Measurements from ENCODE around the gene IDI2. TPM values are rescaled to one million over a fixed set of nuclear protein-coding genes. Genes with fewer than 3 reads are reported as not detected.

Gene IDI2
- total RNA-seq, 4 donors from 2014 or later = 43.7 to 204 (median 86.7) TPM

DNA sequence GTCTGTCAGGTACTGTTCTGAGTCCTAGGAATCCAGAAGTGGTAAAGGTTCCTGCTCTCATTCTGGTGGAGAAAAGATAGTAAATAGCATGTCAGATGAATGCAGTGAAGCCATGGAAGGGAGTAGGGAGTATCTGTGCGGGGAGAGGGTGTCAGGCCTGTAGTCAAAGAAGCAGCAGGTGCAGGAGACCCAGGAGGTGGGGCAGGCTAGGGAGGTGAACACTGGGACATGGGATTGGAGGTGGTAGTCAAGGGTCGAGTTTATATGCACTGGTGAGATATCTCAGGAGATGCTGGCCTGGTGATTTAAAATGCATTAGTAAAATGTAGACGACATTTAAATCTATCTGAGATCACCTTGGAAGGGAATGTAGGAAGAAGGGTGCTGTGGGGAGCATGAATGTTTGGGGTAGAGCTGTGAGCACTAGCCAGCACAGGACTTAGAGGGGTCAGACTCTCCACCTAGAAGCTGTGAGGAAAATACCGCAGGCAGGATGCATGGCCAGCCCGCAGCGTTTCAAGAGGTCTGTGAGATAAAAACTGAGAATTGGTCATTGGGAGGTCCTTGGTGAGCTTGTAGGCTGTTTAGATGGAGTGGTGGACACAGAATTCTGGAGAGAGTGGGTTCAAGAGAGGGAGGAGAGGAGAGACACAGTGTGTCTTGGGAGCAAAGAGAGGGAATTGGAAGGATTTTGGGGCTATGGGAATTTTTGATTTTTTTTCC is 30.7 kb downstream of the IDI2 start:
- in situ Hi-C loops (cut with MboI; ENCODE audit: low sequenced_read_pairs in 4 of 4) = no loop called here
- peaks cover 0 to 69% of the 10 kb centered on the region in 2 donors for H3K36me3 ChIP-seq
- ATAC-seq (no peak), DNase-seq (no peak)
- H3K4me1 ChIP-seq = peaks cover 2 to 3% of the 10 kb centered on the region in 2 donors
- H3K9me3 ChIP-seq = no peaks in the 10 kb centered on the region
- intact Hi-C loops (cut with DNase I; ENCODE audit: low total_unique reads) = no loop called here
- TF ChIP-seq, protein P1, sequence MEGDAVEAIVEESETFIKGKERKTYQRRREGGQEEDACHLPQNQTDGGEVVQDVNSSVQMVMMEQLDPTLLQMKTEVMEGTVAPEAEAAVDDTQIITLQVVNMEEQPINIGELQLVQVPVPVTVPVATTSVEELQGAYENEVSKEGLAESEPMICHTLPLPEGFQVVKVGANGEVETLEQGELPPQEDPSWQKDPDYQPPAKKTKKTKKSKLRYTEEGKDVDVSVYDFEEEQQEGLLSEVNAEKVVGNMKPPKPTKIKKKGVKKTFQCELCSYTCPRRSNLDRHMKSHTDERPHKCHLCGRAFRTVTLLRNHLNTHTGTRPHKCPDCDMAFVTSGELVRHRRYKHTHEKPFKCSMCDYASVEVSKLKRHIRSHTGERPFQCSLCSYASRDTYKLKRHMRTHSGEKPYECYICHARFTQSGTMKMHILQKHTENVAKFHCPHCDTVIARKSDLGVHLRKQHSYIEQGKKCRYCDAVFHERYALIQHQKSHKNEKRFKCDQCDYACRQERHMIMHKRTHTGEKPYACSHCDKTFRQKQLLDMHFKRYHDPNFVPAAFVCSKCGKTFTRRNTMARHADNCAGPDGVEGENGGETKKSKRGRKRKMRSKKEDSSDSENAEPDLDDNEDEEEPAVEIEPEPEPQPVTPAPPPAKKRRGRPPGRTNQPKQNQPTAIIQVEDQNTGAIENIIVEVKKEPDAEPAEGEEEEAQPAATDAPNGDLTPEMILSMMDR (IDR thresholded peaks at IDR 0.05 in 4 of 5, conservative IDR thresholded peaks at IDR 0.05 in 1 of 5) = no peak
- TF ChIP-seq POLR2A (IDR thresholded peaks at IDR 0.05) = no peak
- no peaks in the 10 kb centered on the region for H3K27me3 ChIP-seq
- H3K4me3 ChIP-seq = no peak overlapping the region
- no peak overlapping the region for H3K27ac ChIP-seq

DNA sequence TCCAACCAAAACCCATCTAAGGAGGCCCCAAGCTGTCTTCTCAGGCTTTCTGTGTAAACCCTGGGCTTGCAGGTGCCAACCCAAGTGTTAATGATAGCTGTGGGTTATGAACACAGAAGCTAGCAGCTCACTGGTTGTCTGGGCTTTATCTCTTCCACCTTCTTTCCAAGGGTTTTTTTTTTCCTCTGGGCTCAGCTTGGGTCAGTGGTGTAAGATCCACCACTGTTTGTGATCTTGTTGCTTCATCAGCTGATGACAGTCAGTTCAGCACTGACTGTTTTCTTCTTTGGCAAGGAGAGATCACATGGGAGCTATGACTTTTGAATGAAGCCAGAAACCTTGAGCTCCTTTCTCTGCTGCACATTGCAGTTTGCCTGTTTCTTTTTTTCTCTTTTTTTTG is 32.8 kb downstream of the IDI2 start:
- Histone ChIP-seq H3K4me1 (peaks cover 13 to 14% of the 10 kb centered on the region in 2 donors), H3K4me3 (no peak overlapping the region), H3K27me3 (no peaks in the 10 kb centered on the region), H3K9me3 (no peaks in the 10 kb centered on the region), H3K27ac (peak overlapping the region; percentile 30 to 68 (median 61)), H3K36me3 (peaks cover 0 to 49% of the 10 kb centered on the region in 2 donors)
- intact Hi-C loops (cut with DNase I; ENCODE audit: low total_unique reads) = no loop called here
- ATAC-seq (peak in 1 of 2 donors; percentile 43), DNase-seq (no peak)
- in situ Hi-C loops (cut with MboI; ENCODE audit: low sequenced_read_pairs in 4 of 4) = no loop called here
- TF ChIP-seq, protein P1 (IDR thresholded peaks at IDR 0.05 in 4 of 5, conservative IDR thresholded peaks at IDR 0.05 in 1 of 5) = no peak
- TF ChIP-seq POLR2A (IDR thresholded peaks at IDR 0.05) = no peak

GRCh38 chr10:992467-992866 is 33.2 kb downstream of the IDI2 start:
- peaks cover 15 to 16% of the 10 kb centered on the region in 2 donors for H3K4me1 ChIP-seq
- H3K27ac ChIP-seq = peak overlapping the region; percentile 2 to 68 (median 61)
- no peaks in the 10 kb centered on the region for H3K27me3 ChIP-seq
- ATAC-seq = no peak
- DNase-seq = no peak
- peaks cover 0 to 45% of the 10 kb centered on the region in 2 donors for H3K36me3 ChIP-seq
- TF ChIP-seq, protein P1 (IDR thresholded peaks at IDR 0.05 in 4 of 5, conservative IDR thresholded peaks at IDR 0.05 in 1 of 5) = no peak
- no peak for TF ChIP-seq POLR2A (IDR thresholded peaks at IDR 0.05)
- H3K9me3 ChIP-seq = no peaks in the 10 kb centered on the region
- no peak overlapping the region for H3K4me3 ChIP-seq
- in situ Hi-C loops (cut with MboI; ENCODE audit: low sequenced_read_pairs in 4 of 4) = no loop called here
- intact Hi-C loops (cut with DNase I; ENCODE audit: low total_unique reads) = no loop called here

- Histone ChIP-seq H3K36me3 (peaks cover 0 to 29% of the 10 kb centered on the region in 2 donors), H3K4me3 (no peak overlapping the region), H3K27ac (no peak overlapping the region), H3K4me1 (peaks cover 22 to 25% of the 10 kb centered on the region in 2 donors), H3K27me3 (no peaks in the 10 kb centered on the region), H3K9me3 (no peaks in the 10 kb centered on the region)
- DNase-seq (no peak), ATAC-seq (no peak)
- TF ChIP-seq POLR2A (IDR thresholded peaks at IDR 0.05) = no peak
- TF ChIP-seq, protein P1 (IDR thresholded peaks at IDR 0.05 in 4 of 5, conservative IDR thresholded peaks at IDR 0.05 in 1 of 5) = no peak
- in situ Hi-C loops (cut with MboI; ENCODE audit: low sequenced_read_pairs in 4 of 4) (no loop called here), intact Hi-C loops (cut with DNase I; ENCODE audit: low total_unique reads) (no loop called here)
Observed at GRCh38 chr10:990808-991207, 34.9 kb downstream of the IDI2 start.
